Small intestine (tissue), 7 donors: ENCODE results near the gene CHSY1. TPM values are rescaled to one million over a fixed set of nuclear protein-coding genes. Genes with fewer than 3 reads are reported as not detected.
A peak's percentile ranks its signal among the peaks of the same experiment; 100 is the strongest.

Experiments used
- DNase-seq, 2 donors: peaks; one replicate each; pipeline versions ENCODE4 v3.0.0 to v3.0.0-alpha.2; 2013
- FAIRE-seq: peaks from 2 replicates; lab custom pipeline; 2012; peaks lifted over from hg19 to GRCh38; lab: Jason Lieb, UNC
- H3K27ac ChIP-seq, 3 donors: one replicate each; pipeline ENCODE4 v1.5.1; 2013; ENCODE audit warnings: low read length in 2 of 3, mild to moderate bottlenecking in 2 of 3, control low read depth in 1 of 3, inconsistent platforms in 1 of 3, low read depth in 1 of 3, moderate library complexity in 1 of 3
- H3K27me3 ChIP-seq, 3 donors: one replicate each; pipeline ENCODE4 v1.6.1; 2013; ENCODE audit warnings: low read length in 3 of 3, inconsistent platforms in 1 of 3; ENCODE audit not compliant: control insufficient read depth in 3 of 3, insufficient read depth in 3 of 3
- H3K36me3 ChIP-seq, 3 donors: one replicate each; pipeline ENCODE4 v1.6.1; 2013; ENCODE audit warnings: low read length in 3 of 3, inconsistent platforms in 1 of 3, low read depth in 1 of 3, mild to moderate bottlenecking in 1 of 3, moderate library complexity in 1 of 3; ENCODE audit not compliant: control insufficient read depth in 3 of 3, insufficient read depth in 2 of 3
- H3K4me1 ChIP-seq, 3 donors: one replicate each; pipeline ENCODE4 v1.6.1; 2013; ENCODE audit warnings: low read length in 2 of 3, inconsistent platforms in 1 of 3, low read depth in 1 of 3, mild to moderate bottlenecking in 1 of 3, moderate library complexity in 1 of 3; ENCODE audit not compliant: control insufficient read depth in 3 of 3, insufficient read depth in 2 of 3
- H3K4me3 ChIP-seq, 3 donors: one replicate each; pipeline ENCODE4 v1.5.1; 2013; ENCODE audit warnings: low read length in 3 of 3, control low read depth in 1 of 3, inconsistent platforms in 1 of 3, low read depth in 1 of 3, mild to moderate bottlenecking in 1 of 3, moderate library complexity in 1 of 3
- H3K9me3 ChIP-seq, 2 donors: one replicate each; pipeline ENCODE4 v1.6.1; 2013; ENCODE audit warnings: low read depth in 1 of 2, low read length in 1 of 2; ENCODE audit not compliant: control insufficient read depth in 2 of 2, insufficient read depth in 1 of 2
- WGBS, 3 donors: extraction: QIAGEN DNeasy Blood & Tissue Kit; methylation state at CpG; one replicate each; pipeline ENCODE4 v1.1.7; 2013; 5-methylcytosine and 5-hydroxymethylcytosine counted together
- polyA plus RNA-seq, 4 donors: library from polyadenylated mRNA; stranded (reverse) in 3 of 4; unstranded in 1 of 4; fragments of 200-250 nt in 3 of 4; fragments of 120-200 nt in 1 of 4; gene quantifications; one replicate each; pipeline versions ENCODE4 v1.2.1 to v1.2.3, GENCODE V29; 2013
- donor health status: healthy with polysubstance abuse.
- donor health status: control.
- donor health status: control.
- donor health status: Bipolar disorder and iron deficiency.
- donor health status: healthy.

Gene CHSY1
- polyA plus RNA-seq, 4 donors: 1.6 to 13.1 (median 6.0) TPM

DNA sequence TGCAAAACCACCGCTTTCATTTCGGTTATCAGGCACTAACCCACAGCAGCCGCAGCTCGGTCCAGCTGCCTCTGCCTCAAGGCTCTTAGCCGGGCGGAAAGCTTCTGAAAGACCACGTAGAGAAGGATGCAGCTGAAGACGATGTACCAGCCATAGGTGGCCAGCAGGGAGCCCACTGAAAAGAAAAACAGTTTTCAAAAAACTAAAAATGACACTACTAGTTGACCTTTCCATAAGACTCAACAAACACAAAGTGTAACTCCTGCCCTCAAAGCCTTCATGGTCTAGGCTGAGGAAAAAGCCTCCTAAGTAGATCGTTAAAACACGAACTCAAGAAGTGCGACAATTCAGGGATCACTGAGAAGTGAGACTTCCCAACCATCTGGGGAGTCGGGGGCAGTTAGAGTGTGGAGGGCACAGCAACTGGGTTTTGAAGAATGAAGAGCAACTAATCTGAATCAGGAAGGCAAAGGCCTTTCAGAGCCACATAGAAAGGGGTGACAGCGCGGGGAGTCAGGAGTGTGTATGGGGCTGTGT lies 24.7 kb upstream of the CHSY1 start:
- Histone ChIP-seq H3K27me3 (no peaks in the 10 kb centered on the region), H3K4me1 (peaks cover 3 to 28% (median 8%) of the 10 kb centered on the region in 3 donors), H3K9me3 (no peaks in the 10 kb centered on the region), H3K36me3 (peaks cover 19 to 34% (median 22%) of the 10 kb centered on the region in 3 donors), H3K27ac (peak overlapping the region; percentile 87 to 98 (median 93)), H3K4me3 (peak overlapping the region; percentile 80 to 91 (median 82))
- 2 to 7% (median 3%) methylated on average over 14 of the region's 14 CpGs for WGBS, 3 donors
- DNase-seq: no peak
- FAIRE-seq: no peak

DNA sequence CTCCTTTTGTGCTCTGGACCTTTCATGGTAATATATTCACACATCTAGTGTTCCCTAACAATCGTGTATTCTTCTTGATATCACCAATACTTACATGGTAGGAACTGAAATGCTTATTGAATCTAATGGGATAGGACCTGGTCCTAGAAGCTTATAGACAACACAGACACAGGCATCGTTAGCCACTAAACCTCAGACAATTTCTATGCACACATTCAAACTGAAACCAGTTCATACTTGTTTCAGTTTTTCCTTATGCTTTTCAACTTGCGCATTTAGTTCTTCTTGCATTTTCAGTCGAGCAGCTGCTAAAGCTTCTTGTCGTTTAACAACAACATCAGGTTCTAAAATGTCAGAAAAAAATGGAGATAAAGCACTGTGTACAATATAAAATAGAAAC lies 23.2 kb upstream of the CHSY1 start:
- no peak overlapping the region for H3K27ac ChIP-seq
- no peak overlapping the region for H3K4me3 ChIP-seq
- 64 to 75% (median 72%) methylated on average over 5 of the region's 5 CpGs for WGBS, 3 donors
- no peaks in the 10 kb centered on the region for H3K27me3 ChIP-seq
- peaks cover 26 to 40% (median 30%) of the 10 kb centered on the region in 3 donors for H3K36me3 ChIP-seq
- peaks cover 3 to 19% (median 8%) of the 10 kb centered on the region in 3 donors for H3K4me1 ChIP-seq
- DNase-seq: no peak
- H3K9me3 ChIP-seq: no peaks in the 10 kb centered on the region
- FAIRE-seq: no peak

DNA sequence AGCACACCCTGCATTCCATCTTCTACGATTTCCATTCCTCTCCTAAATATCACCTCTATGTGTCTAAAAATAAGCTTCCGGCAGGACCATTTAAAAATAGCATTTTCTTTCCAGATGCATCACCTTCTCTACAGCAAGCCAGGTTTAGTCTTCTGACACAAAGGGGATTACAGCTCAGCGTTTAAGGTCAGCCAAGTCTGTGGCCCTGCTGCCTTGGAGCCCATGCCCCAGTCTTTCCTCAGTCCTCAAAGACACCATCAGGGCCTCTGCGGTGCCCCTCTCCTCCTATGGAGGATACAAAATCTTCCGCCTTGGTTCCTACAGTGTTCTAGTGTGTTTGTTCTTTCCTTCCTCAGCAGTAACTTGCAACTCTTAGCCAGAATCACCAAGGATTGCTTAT lies 21.7 kb upstream of the CHSY1 start:
- FAIRE-seq (no peak), DNase-seq (no peak)
- Histone ChIP-seq H3K4me1 (peaks cover 3 to 9% (median 8%) of the 10 kb centered on the region in 3 donors), H3K27me3 (no peaks in the 10 kb centered on the region), H3K36me3 (peaks cover 26 to 52% (median 32%) of the 10 kb centered on the region in 3 donors), H3K4me3 (no peak overlapping the region), H3K27ac (no peak overlapping the region), H3K9me3 (no peaks in the 10 kb centered on the region)
- WGBS, 3 donors: 79 to 94% (median 85%) methylated on average over 5 of the region's 5 CpGs

DNA sequence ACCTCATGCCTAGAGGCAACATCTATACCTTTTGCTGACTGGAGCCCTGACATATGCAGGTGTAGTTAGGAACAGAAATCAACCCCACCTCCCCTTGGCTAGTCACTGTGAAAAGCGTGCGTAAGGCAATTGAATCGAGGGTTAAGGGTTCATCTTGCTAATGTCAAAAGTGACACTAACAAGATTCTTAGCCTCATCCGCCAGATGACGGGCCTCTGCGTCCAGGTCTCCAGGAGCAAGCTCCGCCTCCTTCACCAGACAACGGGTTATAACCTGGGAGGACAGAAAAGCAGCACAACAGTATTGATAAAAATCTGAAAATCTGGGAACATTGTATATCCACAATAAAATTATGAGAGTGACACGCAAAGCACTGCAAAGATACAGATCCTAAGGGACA lies 20.7 kb upstream of the CHSY1 start:
- Histone ChIP-seq H3K27me3 (no peaks in the 10 kb centered on the region), H3K4me1 (peaks cover 0 to 3% (median 0%) of the 10 kb centered on the region in 3 donors), H3K36me3 (peaks cover 26 to 52% (median 32%) of the 10 kb centered on the region in 3 donors), H3K9me3 (no peaks in the 10 kb centered on the region), H3K4me3 (no peak overlapping the region), H3K27ac (no peak overlapping the region)
- 90 to 93% (median 92%) methylated on average over 9 of the region's 9 CpGs for WGBS, 3 donors
- FAIRE-seq (no peak), DNase-seq (no peak)

DNA sequence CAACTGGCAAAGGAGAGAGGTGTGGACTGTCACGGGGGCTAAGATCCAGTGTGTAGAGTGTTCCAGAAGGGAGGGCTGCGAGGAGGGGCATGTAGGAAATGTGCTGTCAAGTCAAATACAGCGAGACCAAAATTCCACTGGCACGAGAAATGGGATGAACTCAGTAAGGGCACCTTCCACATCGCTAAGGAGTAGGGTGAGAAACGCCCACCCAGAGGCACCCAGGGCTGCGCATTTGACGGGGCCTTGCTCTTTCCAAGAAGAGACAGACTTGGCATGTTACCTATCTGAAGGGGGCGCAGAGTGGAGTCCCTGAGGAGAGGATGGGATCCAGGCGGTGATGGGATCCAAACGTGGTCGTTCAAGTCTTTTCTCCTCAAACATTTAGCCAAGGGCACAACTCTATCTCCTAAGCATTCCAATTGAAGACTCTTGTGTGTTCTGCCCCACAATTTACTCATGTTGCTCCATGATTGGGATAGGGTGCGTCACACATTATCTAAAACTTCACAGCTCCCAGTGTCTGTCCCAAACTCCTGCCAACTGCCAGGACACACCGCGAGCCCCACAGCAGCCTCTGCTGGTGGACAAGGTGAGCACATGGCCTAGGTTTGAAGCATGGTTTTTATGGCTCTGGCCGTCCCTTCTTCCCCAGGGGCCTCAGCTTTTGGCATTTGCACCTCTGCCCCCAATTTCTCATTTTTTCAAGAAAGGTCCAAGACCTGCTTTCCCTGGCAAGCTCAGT lies 17.8 kb upstream of the CHSY1 start:
- H3K27ac ChIP-seq: no peak overlapping the region
- peaks cover 22 to 42% (median 30%) of the 10 kb centered on the region in 3 donors for H3K36me3 ChIP-seq
- H3K4me3 ChIP-seq: no peak overlapping the region
- peaks cover 0 to 3% (median 0%) of the 10 kb centered on the region in 3 donors for H3K4me1 ChIP-seq
- FAIRE-seq (no peak), DNase-seq (peak in 1 of 2 donors; percentile 33)
- H3K27me3 ChIP-seq: no peaks in the 10 kb centered on the region
- WGBS, 3 donors: 84 to 86% (median 85%) methylated on average over 16 of the region's 16 CpGs
- no peaks in the 10 kb centered on the region for H3K9me3 ChIP-seq

DNA sequence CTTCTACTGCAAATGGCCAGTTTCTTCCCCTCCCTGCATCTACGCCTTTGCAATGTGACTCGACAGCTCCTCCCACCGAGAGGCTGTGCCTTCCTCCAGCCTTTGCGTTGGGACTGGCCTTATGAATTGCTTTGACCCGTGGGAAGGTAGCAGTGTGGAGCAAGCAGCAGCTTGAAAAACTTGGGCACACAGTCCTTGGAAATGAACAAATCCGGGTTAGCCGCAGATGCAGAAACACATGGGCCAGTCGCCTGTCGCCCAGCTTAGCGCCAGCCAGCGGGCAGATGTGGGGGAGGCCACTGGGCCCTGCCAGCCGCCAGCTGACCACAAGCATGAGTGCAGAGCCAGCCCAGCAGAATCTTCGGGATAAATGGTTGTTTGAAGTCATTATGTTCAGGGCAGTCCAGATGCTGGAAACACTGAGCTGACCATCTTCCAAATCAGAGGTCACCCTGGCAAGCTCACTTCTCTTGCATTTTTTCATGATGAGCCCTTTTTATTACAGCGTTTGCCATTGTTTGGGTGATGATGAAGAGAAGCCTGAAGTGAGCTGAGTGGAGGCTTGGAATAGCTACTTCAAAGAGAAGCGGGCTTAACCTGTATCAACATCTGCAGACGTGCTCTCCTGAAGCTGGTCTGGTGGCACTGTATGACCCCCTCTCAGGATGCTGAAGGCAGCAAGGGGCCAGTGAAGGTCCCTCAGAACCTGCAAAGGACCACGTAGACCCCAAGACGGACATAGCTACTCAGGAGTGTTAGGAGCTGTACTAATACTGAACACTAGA lies 15.7 kb upstream of the CHSY1 start:
- DNase-seq: peak in 1 of 2 donors; percentile 43
- no peaks in the 10 kb centered on the region for H3K9me3 ChIP-seq
- WGBS, 3 donors: 58 to 72% (median 64%) methylated on average over 18 of the region's 18 CpGs
- no peak overlapping the region for H3K4me3 ChIP-seq
- peaks cover 0 to 3% (median 0%) of the 10 kb centered on the region in 3 donors for H3K4me1 ChIP-seq
- H3K27me3 ChIP-seq: no peaks in the 10 kb centered on the region
- H3K27ac ChIP-seq: peak overlapping the region in 1 of 3 donors; percentile 52
- FAIRE-seq: no peak
- H3K36me3 ChIP-seq: peaks cover 12 to 26% (median 18%) of the 10 kb centered on the region in 3 donors

DNA sequence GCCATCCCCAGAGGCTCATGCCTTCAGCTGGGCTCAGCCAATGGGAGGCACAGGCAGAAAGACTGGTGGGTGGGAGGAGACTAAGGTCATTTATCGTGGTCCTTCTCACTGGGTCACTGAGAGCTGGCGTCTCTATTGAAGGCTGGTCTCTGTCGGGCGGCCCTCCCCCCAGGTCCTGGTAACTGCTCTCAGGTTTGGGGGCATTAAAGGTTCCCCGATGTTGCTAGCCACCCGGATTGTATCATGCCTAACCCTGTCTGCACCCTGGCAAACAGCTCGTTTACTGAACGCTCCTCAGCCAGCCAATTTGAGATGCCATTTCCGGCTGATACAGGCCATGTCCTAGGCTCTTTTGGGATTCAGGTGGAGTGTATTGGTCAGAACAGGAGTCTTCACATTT lies 14.9 kb upstream of the CHSY1 start:
- FAIRE-seq: no peak
- WGBS, 3 donors: 70 to 74% (median 72%) methylated on average over 9 of the region's 9 CpGs

DNA sequence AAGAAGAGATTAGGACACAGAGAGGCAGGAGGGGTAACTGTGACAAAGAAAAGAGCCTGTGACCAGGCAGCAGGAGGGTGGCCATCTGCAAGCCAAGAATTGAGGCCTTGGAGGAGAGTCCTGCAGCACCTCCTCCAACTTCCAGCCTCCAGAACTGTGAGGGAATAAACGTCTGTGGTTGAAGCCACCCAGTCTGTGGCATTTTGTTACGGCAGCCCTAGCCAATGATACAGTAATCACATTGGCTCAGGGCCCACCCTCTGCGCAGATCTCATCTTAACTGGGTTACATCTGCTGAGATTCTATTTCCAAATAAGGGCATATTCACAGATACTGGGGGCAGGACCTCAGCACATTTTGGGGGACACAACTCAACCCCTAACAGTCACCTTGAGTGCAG lies 14.2 kb upstream of the CHSY1 start:
- 53 to 65% (median 54%) methylated on average over 3 of the region's 3 CpGs for WGBS, 3 donors
- Histone ChIP-seq H3K36me3 (peaks cover 4 to 18% (median 9%) of the 10 kb centered on the region in 3 donors), H3K27ac (peak overlapping the region in 1 of 3 donors; percentile 29), H3K27me3 (no peaks in the 10 kb centered on the region), H3K9me3 (no peaks in the 10 kb centered on the region), H3K4me1 (peaks cover 0 to 3% (median 0%) of the 10 kb centered on the region in 3 donors), H3K4me3 (no peak overlapping the region)
- FAIRE-seq (no peak), DNase-seq (no peak)

More for the DNA sequence above, 14.9 kb upstream of the CHSY1 start:
- no peak overlapping the region for H3K4me3 ChIP-seq
- no peaks in the 10 kb centered on the region for H3K27me3 ChIP-seq
- H3K9me3 ChIP-seq: no peaks in the 10 kb centered on the region
- H3K27ac ChIP-seq: peak overlapping the region in 1 of 3 donors; percentile 52
- peaks cover 0 to 3% (median 0%) of the 10 kb centered on the region in 3 donors for H3K4me1 ChIP-seq
- no peak for DNase-seq
- peaks cover 6 to 22% (median 14%) of the 10 kb centered on the region in 3 donors for H3K36me3 ChIP-seq
